ENCODE measurements around the gene LSR. TPM values are rescaled to one million over a fixed set of nuclear protein-coding genes. Genes with fewer than 3 reads are reported as not detected.
"Not testable (repeated sequence)": the region's sequence is repeated elsewhere in the genome, so short reads cannot be mapped to it uniquely, and the experiment has no call there.

The LSR gene
- total RNA-seq, 2 donors from 2014 or later, result 7.5 to 7.6 TPM

DNA sequence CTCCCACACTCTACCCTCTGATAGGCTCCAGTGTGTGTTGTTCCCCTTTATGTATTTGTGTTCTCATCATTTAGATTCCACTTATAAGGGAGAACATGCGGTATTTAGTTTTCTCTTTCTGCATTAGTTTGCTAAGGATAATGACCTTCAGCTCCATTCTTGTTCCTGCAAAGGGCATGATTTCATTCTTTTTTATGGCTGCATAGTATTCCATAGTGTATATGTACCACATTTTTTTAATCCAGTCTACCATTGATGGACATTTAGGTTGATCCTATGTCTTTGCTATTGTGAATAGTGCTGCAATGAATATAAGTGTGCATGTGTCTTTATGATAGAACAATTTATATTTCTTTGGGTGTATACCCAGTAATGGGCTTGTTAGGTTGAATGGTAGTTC, 9.2 kb upstream of the LSR start:
- DNase-seq; intact Hi-C loops (cut with DNase I); ATAC-seq: not testable (repeated sequence)

DNA sequence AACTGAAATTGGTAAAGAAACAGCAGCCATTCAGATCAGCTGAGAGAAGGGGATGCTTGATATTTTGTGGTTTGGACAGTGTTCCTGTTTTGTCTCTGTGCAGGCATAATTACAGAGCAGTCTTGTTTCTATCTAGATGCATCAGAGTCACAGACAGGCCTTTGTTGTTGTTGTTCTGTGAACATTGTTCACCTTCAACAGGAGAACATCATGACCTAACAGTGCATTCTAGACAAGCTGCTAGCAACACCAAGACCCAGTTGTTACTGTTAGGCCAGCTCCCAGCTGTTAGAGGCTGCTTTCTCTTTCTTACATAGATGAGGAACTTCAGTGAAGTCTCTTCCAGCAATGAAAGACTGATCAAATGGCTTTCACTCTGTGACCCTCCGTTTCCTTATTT, 8.5 kb upstream of the LSR start:
- ATAC-seq (peak in 1 of 2 donors; percentile 26), DNase-seq (no peak)

DNA sequence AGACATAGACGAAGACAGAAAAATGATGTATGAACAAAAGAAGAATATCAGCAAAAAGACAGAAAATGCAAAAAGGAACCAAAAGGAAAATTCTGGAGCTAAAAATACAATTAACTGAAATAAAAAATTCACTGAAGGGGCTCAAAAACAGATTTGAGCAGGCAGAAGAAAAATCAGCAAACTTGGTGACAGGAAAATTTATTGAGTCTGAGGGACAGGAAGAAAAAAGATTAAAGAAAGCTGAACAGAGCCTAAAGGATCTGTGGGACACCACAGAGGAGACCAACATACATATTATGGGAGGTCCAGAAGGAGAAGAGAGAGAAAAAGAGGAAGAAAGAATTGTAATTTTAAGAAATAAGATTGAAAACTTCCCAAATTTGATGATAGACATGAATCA, 7.4 kb upstream of the LSR start:
- DNase-seq (no peak), ATAC-seq (no peak)
- intact Hi-C loops (cut with DNase I), result no loop called here

More for the DNA sequence above, 8.5 kb upstream of the LSR start:
- intact Hi-C loops (cut with DNase I), result no loop called here

DNA sequence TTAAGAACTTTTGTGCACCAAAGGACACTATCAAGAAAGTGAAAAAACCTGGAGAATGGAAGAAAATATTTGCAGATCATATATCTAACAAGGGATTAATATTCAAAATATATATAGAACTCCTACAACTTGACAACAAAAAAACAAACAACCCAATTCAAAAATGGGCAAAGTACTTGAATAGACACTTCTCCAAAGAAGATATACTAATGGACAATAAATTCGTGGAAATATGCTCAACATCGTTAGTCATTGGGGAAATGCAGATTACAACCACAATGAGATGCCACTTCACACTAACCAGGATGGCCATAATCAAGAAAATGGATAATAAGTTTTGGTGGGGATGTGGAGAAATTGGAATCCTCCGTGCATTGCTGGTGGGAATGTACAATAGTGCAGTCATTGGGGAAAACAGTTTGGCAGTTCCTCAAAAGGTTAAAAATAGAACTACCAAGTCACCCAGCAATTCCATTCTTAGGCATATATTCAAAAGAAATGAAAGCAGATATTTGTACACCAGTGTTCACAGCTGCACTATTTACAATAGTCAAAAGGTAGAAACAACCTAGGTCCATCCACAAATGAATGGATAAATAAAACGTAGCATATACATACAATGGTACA, 2.2 kb upstream of the LSR start:
- ATAC-seq (no peak), DNase-seq (no peak)
- intact Hi-C loops (cut with DNase I), result no loop called here

DNA sequence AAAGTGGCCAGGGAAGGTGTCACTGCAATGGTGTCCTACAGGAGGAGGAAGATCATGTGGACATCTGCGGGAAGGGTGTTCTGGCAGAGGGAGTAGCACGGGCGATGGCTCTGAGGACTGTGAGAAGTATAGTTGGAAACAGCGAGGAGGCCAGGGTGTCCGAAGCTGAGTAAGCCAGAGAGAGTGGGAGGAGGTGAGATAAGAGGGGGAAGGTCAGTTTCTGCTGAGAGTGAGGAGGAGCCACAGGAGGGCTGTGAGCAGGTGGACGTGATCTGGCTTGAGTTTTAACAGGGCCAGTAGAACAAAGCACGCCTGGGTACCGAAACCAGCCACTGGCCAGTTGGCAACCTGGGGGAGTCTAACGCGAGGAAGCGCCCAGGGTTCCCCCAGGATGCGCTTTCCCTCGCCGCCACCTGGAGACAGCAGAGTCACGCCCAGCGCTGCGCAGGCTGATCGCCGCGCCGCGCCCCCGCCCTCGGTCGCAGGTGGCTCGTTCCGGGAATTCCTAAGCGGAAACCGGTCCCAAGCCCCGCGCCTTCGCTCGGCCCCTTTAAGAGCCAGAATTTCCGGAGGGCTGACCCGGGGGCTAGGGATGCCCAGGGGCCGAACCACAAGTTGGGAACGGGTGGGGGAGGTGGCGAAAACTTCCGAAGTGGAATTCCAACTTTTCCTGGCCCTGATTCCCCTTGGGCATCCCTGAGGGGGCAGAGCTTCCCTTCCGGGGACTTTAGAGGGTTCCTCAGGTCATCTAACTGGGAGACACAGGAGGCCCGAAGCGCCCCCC, 1.1 kb upstream of the LSR start:
- intact Hi-C loops (cut with DNase I), result no loop called here
- ATAC-seq (peak; percentile 63 to 87), DNase-seq (peak; percentile 74)

DNA sequence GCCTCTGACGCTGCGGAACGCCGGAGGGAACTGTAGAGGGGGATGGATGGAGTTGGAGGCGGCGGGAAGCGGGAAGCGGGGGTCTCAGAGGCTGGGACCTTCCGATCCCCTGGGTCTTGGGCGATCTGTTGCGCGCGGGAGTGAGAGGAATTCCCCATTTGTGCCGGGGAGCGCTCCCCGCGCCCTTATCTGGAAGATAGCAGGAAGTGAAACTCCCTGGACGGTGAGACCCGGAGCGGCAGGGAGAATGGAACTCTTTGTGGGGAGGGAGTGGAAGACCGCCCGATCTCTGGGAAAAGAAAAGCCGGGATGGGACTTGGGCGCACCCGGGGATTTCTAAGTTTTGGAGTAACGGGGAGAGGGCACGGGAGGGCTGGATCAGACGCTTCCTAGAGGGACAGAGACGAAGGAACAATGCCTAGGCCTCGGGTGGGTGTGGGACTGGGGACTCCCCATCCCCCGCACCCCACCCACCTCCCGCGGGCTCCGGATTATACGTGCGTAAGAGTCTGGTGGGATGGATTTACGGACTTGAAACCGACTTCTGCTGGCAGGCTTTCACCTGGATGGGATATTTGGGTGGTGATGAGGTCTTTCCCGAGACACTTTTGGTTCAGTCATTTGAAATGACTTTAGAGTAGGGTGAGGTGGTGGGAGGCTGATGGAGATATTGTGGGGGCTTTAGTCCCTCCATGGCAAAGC, 495 bp downstream of the LSR start:
- intact Hi-C loops (cut with DNase I), result no loop called here
- ATAC-seq, result peak in 1 of 2 donors; percentile 1
- DNase-seq, result no peak

DNA sequence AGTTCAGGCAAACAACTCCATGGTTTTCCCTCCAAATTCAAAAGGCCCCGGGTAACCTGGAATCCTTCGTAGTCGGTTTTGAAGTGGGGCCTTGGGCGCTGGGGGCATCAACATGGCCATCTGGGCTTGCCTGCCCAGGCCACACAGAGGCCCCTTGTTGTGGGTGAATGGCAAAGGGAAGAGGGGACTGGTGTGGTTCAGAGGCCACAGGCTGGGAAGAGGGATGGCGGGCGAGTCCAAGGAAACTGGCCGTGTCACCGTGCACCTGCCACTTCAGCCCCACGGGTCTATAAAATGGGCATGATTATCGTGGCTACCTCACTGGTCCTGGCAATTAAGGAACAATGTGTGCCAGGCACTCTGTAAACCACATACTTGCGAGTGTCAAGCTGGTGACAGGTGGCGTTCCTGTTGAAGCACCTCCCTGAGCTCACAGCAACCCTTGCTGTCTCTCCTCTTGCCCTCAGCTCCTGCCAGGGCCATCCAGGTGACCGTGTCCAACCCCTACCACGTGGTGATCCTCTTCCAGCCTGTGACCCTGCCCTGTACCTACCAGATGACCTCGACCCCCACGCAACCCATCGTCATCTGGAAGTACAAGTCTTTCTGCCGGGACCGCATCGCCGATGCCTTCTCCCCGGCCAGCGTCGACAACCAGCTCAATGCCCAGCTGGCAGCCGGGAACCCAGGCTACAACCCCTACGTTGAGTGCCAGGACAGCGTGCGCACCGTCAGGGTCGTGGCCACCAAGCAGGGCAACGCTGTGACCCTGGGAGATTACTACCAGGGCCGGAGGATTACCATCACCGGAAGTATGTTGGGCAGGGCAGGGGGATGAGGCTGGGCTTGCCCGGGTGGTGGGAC, 1.3 kb downstream of the LSR start:
- DNase-seq, result no peak

DNA sequence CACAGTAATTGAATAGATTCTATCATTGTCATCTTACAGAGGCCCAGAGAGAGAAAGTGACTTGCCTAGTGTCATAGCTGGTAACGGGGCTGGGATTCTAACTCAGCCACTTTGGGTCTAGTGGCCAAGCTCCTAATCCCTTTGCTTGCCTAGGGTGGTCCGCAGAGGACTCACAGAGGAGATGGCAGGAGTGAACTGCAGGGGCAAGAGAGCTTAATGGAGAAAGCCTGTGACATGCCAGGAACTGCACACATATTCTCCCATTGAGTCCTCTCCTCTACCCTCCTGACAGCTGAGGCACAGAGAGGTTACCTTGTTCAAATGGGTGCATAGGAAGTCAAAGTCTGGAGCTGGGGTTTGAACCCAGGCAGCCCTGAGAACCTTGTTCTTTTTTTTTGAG, 2.7 kb downstream of the LSR start:
- ATAC-seq, result no peak
- no peak for DNase-seq
- intact Hi-C loops (cut with DNase I), result no loop called here

More for the DNA sequence above, 1.3 kb downstream of the LSR start:
- ATAC-seq, result no peak
- intact Hi-C loops (cut with DNase I), result no loop called here

DNA sequence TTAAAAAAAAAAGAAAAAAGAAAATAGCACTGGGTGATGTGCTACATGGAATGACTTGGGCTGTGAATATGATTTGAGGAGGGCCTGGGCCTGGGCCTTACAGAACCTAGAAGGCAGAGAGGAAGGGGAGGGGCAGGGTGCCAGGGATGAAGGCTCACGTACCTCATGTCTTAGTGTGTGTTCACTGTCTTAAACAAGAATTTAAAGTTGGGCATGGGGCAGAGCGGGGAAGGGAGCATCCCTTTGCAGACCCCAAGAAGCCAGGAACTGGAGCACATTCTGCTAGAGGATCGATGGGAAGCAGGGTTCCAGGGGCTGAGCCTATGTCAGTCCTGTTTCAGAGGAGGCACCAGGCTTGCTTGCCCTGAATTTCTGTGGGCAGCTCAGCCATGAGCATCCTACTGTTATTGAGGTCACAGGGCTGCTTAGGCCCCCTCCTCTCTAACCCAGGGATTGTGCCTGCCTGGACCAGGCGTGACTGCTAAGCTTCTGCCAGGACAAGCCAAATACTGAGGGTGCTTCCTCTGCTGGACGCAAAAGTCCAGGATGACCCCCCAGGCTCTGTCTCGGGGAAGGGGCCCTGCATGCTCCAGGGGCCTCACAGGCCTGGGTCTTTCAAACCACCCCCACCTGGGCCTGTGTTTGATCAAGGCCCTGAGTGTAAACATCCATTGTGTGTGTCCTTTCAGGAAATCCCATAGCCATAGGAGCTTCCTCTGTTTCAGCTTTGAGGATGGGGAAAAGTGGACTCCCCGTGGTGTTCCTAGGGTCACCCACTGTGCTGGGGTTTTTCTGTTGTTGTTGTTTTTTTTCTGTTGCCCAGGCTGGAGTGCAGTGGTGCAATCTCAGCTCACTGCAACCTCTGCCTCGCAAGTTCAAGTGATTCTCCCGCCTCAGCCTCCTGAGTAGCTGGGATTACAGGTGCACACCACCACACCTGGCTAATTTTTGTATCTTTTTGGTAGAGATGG, 4.8 kb downstream of the LSR start:
- ATAC-seq (no peak), DNase-seq (no peak)
- intact Hi-C loops (cut with DNase I), result no loop called here

DNA sequence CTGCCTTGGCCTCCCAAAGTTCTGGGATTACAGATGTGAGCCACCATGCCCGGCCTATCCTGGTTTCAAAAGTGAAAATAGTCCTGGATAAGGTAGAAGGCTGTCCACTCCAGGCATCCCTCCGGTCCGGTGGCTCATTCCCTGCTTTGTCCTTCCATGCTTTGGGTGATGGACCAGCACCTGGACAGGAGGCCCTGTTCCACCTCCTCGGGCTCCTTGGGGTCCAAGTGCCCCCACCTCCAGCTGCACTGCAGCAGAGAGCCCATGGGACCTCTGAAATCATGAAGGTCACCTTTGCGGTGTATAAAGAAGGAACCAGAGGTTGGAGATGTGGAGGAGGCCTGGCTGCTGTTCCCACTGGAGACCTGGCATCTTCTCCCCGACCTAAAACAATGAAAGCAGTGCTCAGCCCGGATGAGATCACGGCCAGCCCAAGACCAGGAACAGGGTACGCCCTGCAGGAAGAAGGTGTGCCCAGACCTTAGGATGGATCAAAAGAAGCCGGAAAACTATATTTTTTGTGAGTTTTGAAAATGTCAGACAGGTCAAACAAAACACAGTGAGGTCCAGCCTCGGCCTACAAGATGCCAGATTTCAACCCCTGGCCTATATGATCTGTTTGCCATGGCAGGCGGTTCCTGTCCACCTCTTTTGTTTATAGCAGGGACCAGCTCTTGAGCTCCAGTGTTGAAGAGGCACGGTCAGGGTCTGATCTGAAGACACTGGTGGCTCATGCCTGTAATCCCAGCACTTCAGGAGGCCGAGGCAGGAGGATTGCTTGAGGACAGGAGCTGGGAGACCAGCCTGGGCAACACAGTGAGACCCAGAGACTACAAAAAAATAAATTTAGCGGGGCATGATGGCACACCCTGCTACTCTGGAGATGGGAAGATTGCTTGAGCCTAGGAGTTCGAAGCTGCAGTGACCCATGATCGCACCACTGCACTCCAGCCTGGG, 5.8 kb downstream of the LSR start:
- DNase-seq, result peak; percentile 55
- intact Hi-C loops (cut with DNase I), result no loop called here
- ATAC-seq, result peak in 1 of 2 donors; percentile 62

DNA sequence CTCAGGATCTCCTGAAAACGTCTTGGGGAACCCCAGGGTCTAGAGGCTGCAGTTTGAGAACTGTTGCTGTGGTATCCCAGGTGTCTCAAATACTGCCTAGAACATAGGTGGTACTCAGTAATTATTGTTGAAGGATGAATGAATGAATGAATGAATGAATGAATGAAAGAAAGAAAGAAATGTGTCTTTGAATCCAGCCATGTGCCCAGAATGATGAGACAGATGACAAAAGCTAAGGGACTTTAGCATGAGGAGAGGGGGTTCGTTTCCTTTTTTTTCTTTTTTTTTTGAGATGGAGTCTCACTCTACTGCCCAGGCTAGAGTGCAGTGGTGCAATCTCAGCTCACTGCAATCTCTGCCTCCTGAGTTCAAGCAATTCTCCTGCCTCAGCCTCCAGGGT, 7.8 kb downstream of the LSR start:
- intact Hi-C loops (cut with DNase I), result no loop called here
- no peak for DNase-seq
- no peak for ATAC-seq

DNA sequence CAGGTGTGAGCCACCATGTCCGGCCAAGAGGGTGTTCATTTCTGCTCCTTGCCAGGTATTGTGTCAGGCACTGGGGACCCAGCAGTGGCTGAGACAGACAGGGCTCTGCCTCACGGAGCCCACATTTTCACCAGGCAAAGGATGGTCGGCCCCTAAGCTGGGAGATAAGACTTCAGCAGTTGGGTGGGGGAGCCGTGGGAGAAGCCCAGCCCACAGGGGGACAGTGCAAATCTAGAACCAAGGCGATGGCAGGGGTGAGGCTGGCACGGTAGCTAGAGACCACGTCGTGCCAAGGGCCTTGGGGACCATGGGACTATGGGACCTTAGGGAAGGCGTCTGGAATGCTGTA, 8.3 kb downstream of the LSR start:
- no peak for ATAC-seq
- DNase-seq, result no peak
- intact Hi-C loops (cut with DNase I), result no loop called here

DNA sequence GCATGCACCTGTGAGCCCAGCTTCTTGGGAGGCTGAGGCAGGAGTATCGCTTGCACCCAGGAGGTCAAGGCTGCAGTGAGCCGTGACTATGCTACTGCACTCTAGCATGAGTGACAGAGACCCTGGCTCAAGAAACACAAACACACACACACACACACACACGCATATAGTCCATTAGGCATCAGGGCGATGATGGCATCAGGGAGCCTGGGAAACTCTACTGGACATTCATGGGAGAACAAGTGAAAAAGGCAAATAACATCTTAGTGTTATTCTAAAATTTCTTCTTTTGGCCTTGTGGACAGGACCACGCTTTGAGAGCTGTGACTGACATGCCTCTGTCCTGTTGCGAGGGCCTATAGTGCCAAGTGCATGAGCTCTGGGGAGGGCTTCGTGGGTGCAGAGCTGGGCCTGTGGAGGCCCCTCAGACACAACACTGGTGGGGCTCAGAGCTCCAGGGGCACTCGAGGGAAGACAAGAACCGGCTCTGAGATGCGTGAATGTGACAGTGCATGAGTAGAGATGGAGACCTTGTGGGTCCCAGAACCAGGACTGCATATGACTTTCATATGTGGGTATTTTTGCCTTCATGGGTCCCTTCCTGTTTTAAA, 12.0 kb downstream of the LSR start:
- intact Hi-C loops (cut with DNase I), result no loop called here
- DNase-seq (no peak), ATAC-seq (no peak)

DNA sequence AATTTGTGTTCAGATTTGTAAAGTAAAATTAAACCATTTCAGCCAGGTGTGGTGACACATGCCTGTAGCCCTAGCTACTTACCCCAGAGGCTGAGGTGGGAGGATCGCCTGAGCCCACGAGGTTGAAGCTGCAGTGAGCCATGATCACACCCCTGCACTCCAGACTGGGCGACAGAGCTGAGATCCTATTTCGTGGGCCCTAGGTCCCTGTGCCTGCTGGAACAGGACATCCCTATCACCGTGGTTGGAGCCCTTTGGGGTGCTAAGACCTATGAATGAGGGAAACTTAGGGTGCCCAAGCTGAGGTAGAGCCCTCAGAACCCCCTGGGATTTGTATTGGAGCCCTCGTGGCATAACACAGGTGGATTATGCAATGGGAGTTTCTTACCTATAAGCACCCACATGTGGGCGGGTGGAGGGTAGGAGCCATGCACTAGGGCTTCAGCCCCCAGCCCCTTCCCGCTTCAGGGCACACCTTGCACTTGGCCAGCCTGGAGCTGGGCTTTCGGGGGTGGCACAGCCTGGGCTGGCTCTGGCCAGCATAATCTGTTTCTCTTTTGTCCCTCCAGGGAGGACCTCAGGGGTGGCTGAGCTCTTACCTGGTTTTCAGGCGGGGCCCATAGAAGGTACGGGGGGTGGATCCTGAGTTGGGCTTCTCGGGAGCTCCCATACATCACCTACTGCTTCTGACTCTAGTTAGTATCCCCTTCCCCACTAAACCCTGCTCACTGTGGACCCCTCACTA, 12.7 kb downstream of the LSR start:
- no peak for DNase-seq
- intact Hi-C loops (cut with DNase I), result no loop called here
- ATAC-seq, result no peak

DNA sequence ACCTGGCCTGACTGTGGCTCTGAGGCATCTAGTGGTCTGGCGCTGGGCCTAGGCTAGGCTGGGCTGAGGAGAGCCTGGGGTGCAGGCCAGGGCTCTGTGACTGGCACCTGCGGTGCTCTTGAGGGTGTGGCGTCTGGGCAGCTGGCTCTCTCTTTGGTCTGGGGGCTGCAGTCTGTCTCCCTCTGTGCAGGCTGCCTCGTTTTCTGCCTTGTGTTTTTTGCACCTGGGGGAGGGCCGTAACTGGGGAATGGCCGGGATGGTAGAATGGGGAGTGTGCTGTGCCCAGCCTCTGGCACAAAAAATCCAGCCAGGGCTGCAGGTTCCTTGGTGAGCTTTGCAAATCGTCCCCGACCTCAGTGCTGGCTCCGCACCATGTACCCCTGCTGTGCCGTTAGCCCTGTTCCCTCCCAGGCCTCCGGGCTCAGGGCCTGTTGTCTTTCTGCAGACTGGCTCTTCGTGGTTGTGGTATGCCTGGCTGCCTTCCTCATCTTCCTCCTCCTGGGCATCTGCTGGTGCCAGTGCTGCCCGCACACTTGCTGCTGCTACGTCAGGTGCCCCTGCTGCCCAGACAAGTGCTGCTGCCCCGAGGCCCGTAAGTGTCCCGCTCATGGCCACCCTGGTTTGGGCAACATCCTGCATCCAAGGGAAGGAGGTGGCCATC, 13.4 kb downstream of the LSR start:
- peak in 1 of 2 donors; percentile 3 for ATAC-seq

More for the DNA sequence above, 13.4 kb downstream of the LSR start:
- DNase-seq, result no peak
- intact Hi-C loops (cut with DNase I), result no loop called here
